Sigmoid colon (tissue), 7 donors: Measurements from ENCODE around the gene CEACAM21. TPM values are rescaled to one million over a fixed set of nuclear protein-coding genes. Genes with fewer than 3 reads are reported as not detected.
"Not testable (repeated sequence)": the region's sequence is repeated elsewhere in the genome, so short reads cannot be mapped to it uniquely, and the experiment has no call there.

Experiments
- DNase-seq: peaks from one replicate; pipeline ENCODE4 v3.0.0-alpha.2; 2019
- H3K27ac ChIP-seq, 4 donors: fragments of 200-600 bp; sonication (generic); one replicate each; pipeline ENCODE4 v1.5.1; 2016 to 2019; ENCODE audit warnings: mild to moderate bottlenecking in 1 of 4
- H3K27me3 ChIP-seq, 3 donors: fragments of 200-600 bp; sonication (generic); one replicate each; pipeline ENCODE4 v1.5.1; 2019; ENCODE audit warnings: mild to moderate bottlenecking in 1 of 3
- H3K36me3 ChIP-seq, 4 donors: fragments of 200-600 bp; sonication (generic); one replicate each; pipeline ENCODE4 v1.5.1; 2016 to 2019
- H3K4me1 ChIP-seq, 4 donors: fragments of 200-600 bp; sonication (generic); one replicate each; pipeline ENCODE4 v1.5.1; 2017 to 2019
- H3K4me3 ChIP-seq, 4 donors: fragments of 200-600 bp; sonication (generic); one replicate each; pipeline ENCODE4 v1.5.1; 2017 to 2019; ENCODE audit warnings: mild to moderate bottlenecking in 2 of 4, moderate library complexity in 1 of 4
- H3K9me3 ChIP-seq, 4 donors: fragments of 200-600 bp in 3 of 4; sonication (generic) in 3 of 4; one replicate each; pipeline versions ENCODE4 v1.5.1 to v1.6.1; 2013 to 2019
- EP300 ChIP-seq, 4 donors: sonication (generic); formaldehyde crosslinking; IDR thresholded peaks; one replicate each; pipeline ENCODE4 v1.6.1; 2017; ENCODE audit warnings: antibody characterized with exemption in 4 of 4
- POLR2A ChIP-seq, 2 donors: fragments of 450-650 bp; IDR thresholded peaks; one replicate each; pipeline ENCODE4 v1.6.1; 2016; ENCODE audit warnings: antibody characterized with exemption in 2 of 2, mild to moderate bottlenecking in 2 of 2, moderate library complexity in 2 of 2
- POLR2AphosphoS5 ChIP-seq, 4 donors: sonication (generic); formaldehyde crosslinking; IDR thresholded peaks; one replicate each; pipeline ENCODE4 v1.6.1; 2017; ENCODE audit warnings: antibody characterized with exemption in 4 of 4
- WGBS, 2 donors: extraction: QIAGEN DNeasy Blood & Tissue Kit; methylation state at CpG; one replicate each; pipeline ENCODE4 v1.1.7; 2013; 5-methylcytosine and 5-hydroxymethylcytosine counted together
- intact Hi-C: fragments of 100-400 bp; cut with DNase I; formaldehyde crosslinking; loops from one replicate; pipeline ENCODE4 v1.15.1; 2023
- polyA plus RNA-seq, 3 donors: library from polyadenylated mRNA; stranded (reverse); fragments of 200-250 nt; gene quantifications; one replicate each; pipeline ENCODE4 v1.2.3, GENCODE V29; 2013
- total RNA-seq, 4 donors: library from RNA; depleted of rRNA; stranded (reverse); fragments of >200 nt; gene quantifications; one replicate each; pipeline ENCODE4 v1.1.0, GENCODE V29; 2016
- TF ChIP-seq, protein P1 (sequence below), 4 experiments: fragments of 450-650 bp in 3 of 4; fragments of 200-600 bp in 1 of 4; IDR thresholded peaks; one replicate each; pipeline ENCODE4 v1.5.1; 2016 to 2019; ENCODE audit warnings: antibody characterized with exemption in 4 of 4, mild to moderate bottlenecking in 3 of 4, moderate library complexity in 2 of 4
- donor health status: healthy with polysubstance abuse.
- donor health status: Bipolar disorder and iron deficiency.
- donor health status: healthy.

Gene CEACAM21
- total and polyA plus RNA-seq, 7 donors: 1.5 to 11.9 (median 3.2) TPM; not detected in 3

DNA sequence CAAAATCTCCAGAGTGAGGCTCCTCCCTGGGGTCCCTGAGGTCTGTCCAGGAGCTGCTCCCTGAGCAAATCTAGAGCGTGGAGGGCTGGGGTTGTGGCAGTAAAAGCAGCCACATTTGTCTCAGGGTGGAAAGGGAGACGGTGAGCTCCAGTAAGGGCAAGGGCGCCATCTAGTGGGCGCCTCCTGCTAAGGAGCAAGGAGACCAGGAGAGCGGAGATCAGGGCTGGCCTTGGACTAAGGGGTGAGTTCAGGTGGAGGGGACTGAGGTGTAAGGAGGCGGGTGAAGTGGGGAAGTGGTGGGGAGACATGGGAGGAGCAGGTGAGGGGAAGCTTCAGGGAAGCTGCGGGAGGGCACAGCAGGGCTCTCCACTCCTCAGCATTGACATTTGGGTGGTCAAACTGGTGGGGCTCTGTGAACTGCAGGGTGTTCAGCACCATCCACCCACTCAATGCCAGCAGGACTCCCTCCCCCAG, 5.3 kb upstream of the CEACAM21 start:
- no peaks in the 10 kb centered on the region for H3K9me3 ChIP-seq
- 1 to 6% methylated on average over 7 of the region's 7 CpGs for WGBS, 2 donors
- intact Hi-C loops: loop anchor here (1.0 kb wide), 1 partner anchor 121 kb away; no protein-coding TSS in a partner anchor
- no peak overlapping the region for H3K4me3 ChIP-seq
- H3K27me3 ChIP-seq: peaks cover 3 to 55% (median 21%) of the 10 kb centered on the region in 3 donors
- H3K27ac ChIP-seq: no peak overlapping the region
- TF ChIP-seq, protein P1, sequence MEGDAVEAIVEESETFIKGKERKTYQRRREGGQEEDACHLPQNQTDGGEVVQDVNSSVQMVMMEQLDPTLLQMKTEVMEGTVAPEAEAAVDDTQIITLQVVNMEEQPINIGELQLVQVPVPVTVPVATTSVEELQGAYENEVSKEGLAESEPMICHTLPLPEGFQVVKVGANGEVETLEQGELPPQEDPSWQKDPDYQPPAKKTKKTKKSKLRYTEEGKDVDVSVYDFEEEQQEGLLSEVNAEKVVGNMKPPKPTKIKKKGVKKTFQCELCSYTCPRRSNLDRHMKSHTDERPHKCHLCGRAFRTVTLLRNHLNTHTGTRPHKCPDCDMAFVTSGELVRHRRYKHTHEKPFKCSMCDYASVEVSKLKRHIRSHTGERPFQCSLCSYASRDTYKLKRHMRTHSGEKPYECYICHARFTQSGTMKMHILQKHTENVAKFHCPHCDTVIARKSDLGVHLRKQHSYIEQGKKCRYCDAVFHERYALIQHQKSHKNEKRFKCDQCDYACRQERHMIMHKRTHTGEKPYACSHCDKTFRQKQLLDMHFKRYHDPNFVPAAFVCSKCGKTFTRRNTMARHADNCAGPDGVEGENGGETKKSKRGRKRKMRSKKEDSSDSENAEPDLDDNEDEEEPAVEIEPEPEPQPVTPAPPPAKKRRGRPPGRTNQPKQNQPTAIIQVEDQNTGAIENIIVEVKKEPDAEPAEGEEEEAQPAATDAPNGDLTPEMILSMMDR (IDR thresholded peaks at IDR 0.05): peak; percentile 64 to 80 (median 68)
- TF ChIP-seq POLR2A (IDR thresholded peaks at IDR 0.05): no peak
- no peaks in the 10 kb centered on the region for H3K36me3 ChIP-seq
- H3K4me1 ChIP-seq: no peaks in the 10 kb centered on the region
- peak; percentile 78 for DNase-seq

DNA sequence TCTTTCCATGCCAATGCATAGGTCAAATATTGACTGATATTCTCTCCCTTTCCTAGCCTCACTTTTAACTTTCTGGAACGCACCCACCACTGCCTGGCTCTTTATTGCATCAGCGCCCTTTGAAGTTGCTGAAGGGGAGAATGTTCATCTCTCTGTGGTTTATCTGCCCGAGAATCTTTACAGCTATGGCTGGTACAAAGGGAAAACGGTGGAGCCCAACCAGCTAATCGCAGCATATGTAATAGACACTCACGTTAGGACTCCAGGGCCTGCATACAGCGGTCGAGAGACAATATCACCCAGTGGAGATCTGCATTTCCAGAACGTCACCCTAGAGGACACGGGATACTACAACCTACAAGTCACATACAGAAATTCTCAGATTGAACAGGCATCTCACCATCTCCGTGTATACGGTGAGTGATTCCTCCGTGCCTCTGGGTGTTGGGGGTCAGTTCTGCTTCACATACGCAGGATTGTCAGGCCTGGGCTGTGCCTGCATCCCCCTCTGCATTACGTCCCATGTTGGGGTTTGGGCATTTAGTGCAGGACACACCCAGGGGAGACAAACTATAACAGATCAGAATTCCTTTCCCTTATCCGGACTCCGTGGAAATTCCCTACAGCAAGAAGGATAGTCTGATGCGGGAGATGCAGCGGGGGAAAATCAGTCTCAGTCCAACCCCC, 1.3 kb downstream of the CEACAM21 start:
- TF ChIP-seq POLR2A (IDR thresholded peaks at IDR 0.05): no peak
- no peak for TF ChIP-seq EP300 (IDR thresholded peaks at IDR 0.05)
- TF ChIP-seq, protein P1 (IDR thresholded peaks at IDR 0.05): no peak
- no peak for TF ChIP-seq POLR2AphosphoS5 (IDR thresholded peaks at IDR 0.05)
- intact Hi-C loops: no loop called here
- Histone ChIP-seq H3K4me1 (no peaks in the 10 kb centered on the region), H3K27ac (no peak overlapping the region), H3K4me3 (no peak overlapping the region), H3K36me3 (no peaks in the 10 kb centered on the region), H3K27me3 (peaks cover 0 to 6% (median 0%) of the 10 kb centered on the region in 3 donors), H3K9me3 (peaks cover 0 to 4% (median 0%) of the 10 kb centered on the region in 4 donors)
- WGBS, 2 donors: 78 to 80% methylated on average over 19 of the region's 19 CpGs
- DNase-seq: no peak

DNA sequence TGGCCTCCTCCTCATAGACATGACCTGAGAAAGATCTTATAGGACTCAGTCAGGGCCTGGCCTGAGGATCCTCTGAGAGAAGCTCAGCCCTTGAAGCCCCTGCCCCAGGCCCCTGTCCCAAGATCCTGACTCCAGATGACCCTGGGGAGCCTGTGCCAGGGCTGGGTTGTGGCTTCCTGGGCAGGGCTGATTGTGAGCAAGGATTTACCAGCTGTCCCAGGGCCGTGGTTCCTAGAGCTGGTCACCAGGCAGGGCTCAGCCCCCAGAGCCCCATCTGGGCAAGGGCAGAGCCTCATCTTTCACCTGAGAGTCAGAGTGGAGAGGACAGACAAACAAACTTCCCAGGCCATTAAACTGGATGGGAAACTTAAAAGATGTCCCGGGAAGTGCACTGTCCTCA, 1.9 kb downstream of the CEACAM21 start:
- TF ChIP-seq EP300 (IDR thresholded peaks at IDR 0.05): no peak
- WGBS, 2 donors: 59 to 71% methylated on average over 2 of the region's 2 CpGs
- Histone ChIP-seq H3K36me3 (no peaks in the 10 kb centered on the region), H3K9me3 (peaks cover 0 to 4% (median 0%) of the 10 kb centered on the region in 4 donors), H3K4me3 (no peak overlapping the region), H3K27me3 (peaks cover 0 to 6% (median 0%) of the 10 kb centered on the region in 3 donors), H3K27ac (no peak overlapping the region), H3K4me1 (no peaks in the 10 kb centered on the region)
- intact Hi-C loops: no loop called here
- no peak for DNase-seq

DNA sequence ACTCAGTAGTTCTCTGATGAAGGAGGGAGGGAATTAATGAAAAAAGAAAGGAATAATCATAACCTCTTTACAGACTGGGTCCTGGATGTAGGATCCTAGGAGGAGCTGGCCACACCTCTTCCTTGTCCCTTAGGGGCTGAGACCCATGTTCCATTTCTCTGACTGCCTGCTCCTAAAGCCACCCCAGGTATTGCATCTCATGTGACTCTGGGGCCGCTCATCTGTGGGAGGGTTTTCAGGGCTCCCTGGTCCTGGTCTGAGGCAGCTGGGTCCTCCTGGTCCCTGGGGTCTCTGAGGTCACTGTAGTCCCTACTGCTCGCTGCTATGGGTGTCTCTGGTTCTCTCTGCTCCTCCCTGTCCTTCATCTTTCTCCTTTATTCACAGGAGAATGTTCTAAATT, 2.9 kb downstream of the CEACAM21 start:
- peaks cover 0 to 6% (median 0%) of the 10 kb centered on the region in 3 donors for H3K27me3 ChIP-seq
- no peak for TF ChIP-seq POLR2AphosphoS5 (IDR thresholded peaks at IDR 0.05)
- no peak for TF ChIP-seq POLR2A (IDR thresholded peaks at IDR 0.05)
- TF ChIP-seq, protein P1 (IDR thresholded peaks at IDR 0.05): no peak
- TF ChIP-seq EP300 (IDR thresholded peaks at IDR 0.05): no peak
- H3K27ac ChIP-seq: no peak overlapping the region
- H3K4me1 ChIP-seq: no peaks in the 10 kb centered on the region
- intact Hi-C loops: no loop called here
- peaks cover 0 to 4% (median 0%) of the 10 kb centered on the region in 4 donors for H3K9me3 ChIP-seq
- 56 to 83% methylated on average over 2 of the region's 2 CpGs for WGBS, 2 donors
- H3K36me3 ChIP-seq: no peaks in the 10 kb centered on the region
- no peak overlapping the region for H3K4me3 ChIP-seq
- DNase-seq: no peak

DNA sequence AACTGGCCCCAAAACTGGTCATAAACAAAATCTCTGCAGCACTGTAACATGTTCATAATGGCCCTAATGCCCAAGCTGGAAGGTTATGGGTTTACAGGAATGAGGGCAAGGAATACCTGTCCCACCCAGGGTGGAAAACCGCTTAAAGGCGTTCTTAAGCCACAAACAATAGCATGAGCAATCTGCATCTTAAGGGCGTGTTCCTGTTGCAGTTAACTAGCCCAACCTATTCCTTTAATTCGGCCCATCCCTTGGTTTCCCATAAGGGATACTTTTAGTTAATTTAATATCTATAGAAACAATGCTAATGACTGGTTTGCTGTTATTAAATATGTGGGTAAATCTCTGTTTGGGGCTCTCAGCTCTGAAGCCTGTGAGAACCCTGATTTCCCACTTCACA, 5.1 kb downstream of the CEACAM21 start:
- H3K4me1 ChIP-seq, H3K27ac ChIP-seq, H3K4me3 ChIP-seq, H3K9me3 ChIP-seq, DNase-seq, H3K27me3 ChIP-seq, intact Hi-C loops, H3K36me3 ChIP-seq: not testable (repeated sequence)
- WGBS, 2 donors: 68 to 79% methylated on average over 4 of the region's 4 CpGs

DNA sequence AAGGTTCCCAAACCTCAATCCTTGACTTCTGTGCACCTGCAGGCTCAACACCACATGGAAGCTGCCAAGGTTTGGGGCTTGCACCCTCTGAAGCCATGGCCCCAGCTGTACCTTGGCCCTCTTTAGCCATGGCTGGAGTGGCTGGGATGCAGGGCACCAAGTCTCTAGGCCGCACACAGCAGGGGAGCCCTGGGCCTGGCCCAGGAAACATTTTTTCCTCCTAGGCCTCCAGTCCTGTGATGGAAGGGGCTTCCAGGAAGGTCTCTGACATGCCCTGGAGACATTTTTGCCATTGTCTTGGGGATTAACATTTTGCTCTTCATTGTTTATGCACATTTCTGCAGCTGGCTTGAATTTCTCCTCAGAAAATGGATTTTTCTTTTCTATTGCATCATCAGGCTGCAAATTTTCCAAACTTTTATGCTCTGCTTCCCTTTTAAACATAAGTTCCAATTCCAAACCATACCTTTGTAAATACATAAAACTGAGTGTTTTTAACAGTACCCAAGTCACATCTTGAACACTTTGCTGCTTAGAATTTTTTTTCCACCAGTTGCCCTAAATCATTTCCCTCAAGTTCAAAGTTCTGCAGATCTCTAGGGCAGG, 6.7 kb downstream of the CEACAM21 start:
- DNase-seq, H3K4me1 ChIP-seq, H3K36me3 ChIP-seq, intact Hi-C loops, H3K4me3 ChIP-seq, H3K27ac ChIP-seq, H3K27me3 ChIP-seq, H3K9me3 ChIP-seq: not testable (repeated sequence)
- WGBS, 2 donors: 94 to 97% methylated on average over 1 of the region's 1 CpG
